Dermis blood vessel endothelial cell (primary cell): Measurements from ENCODE around the gene LIMA1. TPM values are rescaled to one million over a fixed set of nuclear protein-coding genes. Genes with fewer than 3 reads are reported as not detected.
"Not testable (repeated sequence)": the region's sequence is repeated elsewhere in the genome, so short reads cannot be mapped to it uniquely, and the experiment has no call there.

Experiments
- DNase-seq: peaks from one replicate; pipeline ENCODE4 v3.0.0; 2010
- total RNA-seq: library from RNA; depleted of rRNA; stranded (reverse); fragments of >200 nt; gene quantifications from 2 replicates; pipeline ENCODE4 v1.2.3, GENCODE V29; 2014

Gene LIMA1
- total RNA-seq, 1 donor from 2014 or later = 30.8 TPM

GRCh38 chr12:50185301-50185895 is 97.9 kb downstream of the LIMA1 start:
- DNase-seq = no peak

GRCh38 chr12:50184261-50184660 is 99.1 kb downstream of the LIMA1 start:
- no peak for DNase-seq

GRCh38 chr12:50182461-50182860 is 100.9 kb downstream of the LIMA1 start:
- DNase-seq = no peak

DNA sequence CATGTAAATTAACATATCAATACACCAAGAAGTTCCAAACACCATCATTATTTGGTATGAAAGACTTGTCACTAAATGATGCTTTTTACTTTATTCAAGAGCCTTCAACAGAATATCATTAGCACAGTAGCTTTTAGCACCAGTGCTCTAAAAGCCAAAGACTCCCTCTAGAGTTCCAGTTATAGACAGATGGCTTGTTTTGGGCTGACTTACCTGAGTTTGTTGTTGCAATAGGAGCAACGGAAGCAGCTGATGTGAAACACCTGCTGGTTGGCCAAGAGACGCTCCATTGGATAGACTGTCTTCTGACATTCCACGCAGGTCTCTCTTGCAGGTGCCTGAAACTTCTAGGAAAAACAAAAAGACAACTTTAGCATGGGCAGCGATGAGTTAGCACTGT is 101.6 kb downstream of the LIMA1 start:
- no peak for DNase-seq

GRCh38 chr12:50175716-50176026 is 107.6 kb downstream of the LIMA1 start:
- no peak for DNase-seq

DNA sequence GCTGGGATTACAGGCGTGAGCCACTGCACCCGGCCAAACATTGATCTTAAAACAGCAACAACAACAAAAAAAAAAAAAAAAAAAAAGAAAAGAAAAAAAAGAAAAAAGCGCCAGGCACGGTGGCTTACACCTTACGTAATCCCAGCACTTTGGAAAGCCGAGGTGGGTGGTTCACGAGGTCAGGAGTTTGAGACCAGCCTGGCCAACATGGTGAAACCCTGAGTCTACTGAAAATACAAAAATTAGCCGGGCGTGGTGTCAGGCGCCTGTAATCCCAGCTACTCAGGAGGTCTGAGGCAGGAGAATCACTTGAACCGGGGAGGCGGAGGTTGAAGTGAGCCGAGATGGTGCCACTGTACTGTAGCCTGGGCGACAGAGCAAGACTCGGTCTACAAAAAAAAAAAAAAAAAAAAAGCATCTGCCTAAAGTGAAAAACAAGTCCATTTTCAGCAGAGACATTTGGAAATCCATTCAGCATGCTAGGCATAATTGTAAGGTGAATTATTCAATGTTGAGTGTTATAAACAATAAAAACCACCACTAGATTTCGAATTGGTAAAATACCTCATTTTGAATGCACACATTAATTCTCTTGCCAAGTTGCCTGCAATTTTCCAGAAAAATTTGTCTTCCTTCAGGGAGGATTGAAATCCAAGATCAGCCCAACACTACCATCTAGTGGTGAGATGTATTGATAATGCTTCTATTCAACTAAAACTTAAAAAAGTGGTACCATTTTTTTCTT is 108.2 kb downstream of the LIMA1 start:
- DNase-seq = peak; percentile 89

GRCh38 chr12:50167049-50167828 is 116.1 kb downstream of the LIMA1 start, which contains the start of gene CERS5:
CERS5 (minus strand) TSS chr12:50167369; CDS start chr12:50167297, 72 bp downstream.
- DNase-seq = peak; percentile 97

DNA sequence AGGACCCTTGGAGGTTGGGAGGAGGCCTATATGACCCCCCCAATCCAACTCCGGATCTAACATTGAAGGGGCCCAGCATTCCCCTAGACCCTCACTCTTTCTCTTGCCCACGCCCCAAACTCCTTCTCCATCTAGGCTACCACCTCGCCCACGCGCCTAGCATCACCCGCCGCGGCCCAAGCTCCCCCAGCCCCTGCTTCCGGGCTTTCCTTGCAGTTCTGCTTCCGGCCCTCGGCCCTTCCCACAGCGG is 116.6 kb downstream of the LIMA1 start:
- DNase-seq = no peak

DNA sequence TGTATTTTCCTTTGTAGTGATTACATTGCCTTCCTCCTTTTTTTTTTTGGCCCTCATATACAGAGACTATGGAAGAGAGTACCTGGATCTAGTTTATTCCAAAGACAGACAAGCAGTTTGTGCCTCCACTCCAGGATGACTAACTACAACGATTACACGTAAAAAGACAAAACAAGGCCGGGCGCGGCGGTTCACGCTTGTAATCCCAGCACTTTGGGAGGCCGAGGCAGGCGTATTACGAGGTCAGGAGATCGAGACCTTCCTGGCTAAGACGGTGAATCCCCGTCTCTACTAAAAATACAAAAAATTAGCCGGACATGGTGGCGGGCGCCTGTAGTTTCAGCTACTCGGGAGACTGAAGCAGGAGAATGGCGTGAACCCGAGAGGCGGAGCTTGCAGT is 118.4 kb downstream of the LIMA1 start:
- DNase-seq = no peak

GRCh38 chr12:50162230-50162629 is 121.1 kb downstream of the LIMA1 start:
- no peak for DNase-seq

DNA sequence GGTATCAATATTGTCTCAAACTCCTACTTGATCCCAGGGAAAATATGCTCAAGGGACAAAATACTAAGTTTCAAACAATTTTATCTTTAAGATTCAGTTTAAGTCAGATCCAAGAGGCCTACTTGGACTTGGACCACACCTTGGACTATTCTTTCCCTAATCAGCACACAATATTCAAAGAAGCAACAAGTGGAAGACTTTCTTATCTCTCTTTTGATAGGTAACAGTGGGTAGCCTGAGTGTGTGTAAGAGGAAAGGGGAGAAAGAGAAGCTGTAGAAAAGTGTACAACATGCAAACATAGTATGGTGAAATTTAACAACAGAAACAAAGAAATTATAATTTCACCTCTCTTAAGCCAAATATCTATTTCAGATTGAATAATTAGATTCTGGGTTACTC is 122.7 kb downstream of the LIMA1 start:
- DNase-seq = no peak

DNA sequence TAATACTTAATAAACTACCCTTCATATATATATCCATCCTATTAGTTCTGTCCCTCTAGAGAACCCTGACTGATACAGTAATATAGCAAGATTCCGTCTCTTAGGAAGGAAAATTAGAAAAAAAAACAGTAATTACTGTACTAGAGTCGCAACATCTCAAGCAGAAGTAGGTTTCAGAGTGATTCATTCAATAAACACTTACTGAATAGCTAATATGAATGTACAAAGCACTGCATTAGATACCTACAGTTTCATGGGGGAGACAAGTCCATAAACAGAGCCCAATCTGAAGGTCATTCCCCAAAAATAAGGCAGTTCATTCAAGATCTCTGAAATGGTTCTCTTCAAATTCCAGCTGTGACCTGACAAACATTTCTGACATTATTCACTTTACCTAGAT is 126.1 kb downstream of the LIMA1 start:
- DNase-seq = no peak

GRCh38 chr12:50156641-50157040 is 126.7 kb downstream of the LIMA1 start:
- no peak for DNase-seq

- DNase-seq = not testable (repeated sequence)
These were observed 128.4 kb downstream of the LIMA1 start for GRCh38 chr12:50154947-50155346.

- DNase-seq = no peak
These were observed 132.2 kb downstream of the LIMA1 start for GRCh38 chr12:50151047-50151687.

- peak; percentile 35 for DNase-seq
These were observed 134.0 kb downstream of the LIMA1 start for GRCh38 chr12:50149311-50149710.

GRCh38 chr12:50148011-50148410 is 135.3 kb downstream of the LIMA1 start:
- not testable (repeated sequence) for DNase-seq

- no peak for DNase-seq
These were observed 136.0 kb downstream of the LIMA1 start for GRCh38 chr12:50147281-50147680.

- no peak for DNase-seq
These were observed 137.9 kb downstream of the LIMA1 start for GRCh38 chr12:50145439-50145838.

DNA sequence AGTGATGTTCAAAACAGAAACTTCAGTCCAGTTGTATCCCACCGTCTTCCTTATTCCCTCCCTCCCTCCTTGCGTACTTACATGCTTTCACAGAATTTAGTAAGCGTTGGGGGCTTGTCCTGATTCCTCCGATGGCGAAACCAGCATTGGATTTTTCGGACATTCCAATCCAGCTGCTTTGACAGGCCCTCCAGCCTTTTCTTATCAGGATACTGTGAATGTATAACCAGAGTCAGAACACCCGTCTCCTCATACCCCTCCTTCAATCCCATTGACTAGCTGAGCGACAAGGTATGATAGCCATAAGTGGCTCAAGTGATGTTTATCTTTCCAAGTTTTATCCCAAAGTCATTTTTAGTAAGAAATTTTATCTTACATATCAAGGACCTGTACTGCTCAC is 140.3 kb downstream of the LIMA1 start:
- DNase-seq = no peak

GRCh38 chr12:50132505-50133135 is 150.7 kb downstream of the LIMA1 start:
- DNase-seq = peak; percentile 80

DNA sequence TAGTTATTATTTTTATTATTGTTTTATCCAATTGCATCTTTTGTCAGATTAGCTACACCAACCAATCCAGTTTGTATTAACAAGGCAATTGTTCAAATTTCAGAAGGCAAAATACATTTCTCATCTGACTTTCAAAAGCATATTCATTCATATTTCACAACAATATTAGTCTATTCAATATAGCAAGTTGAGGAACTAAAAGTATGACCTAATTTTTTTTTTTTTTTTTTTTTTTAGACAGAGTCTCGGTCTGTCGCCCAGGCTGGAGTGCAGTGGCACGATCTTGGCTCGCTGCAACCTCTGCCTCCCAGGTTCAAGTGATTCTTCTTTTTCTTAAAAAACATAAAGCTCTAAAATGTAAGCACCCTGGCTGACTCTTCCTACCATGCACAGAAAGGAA is 154.0 kb downstream of the LIMA1 start:
- DNase-seq = no peak

GRCh38 chr12:50127546-50127945 is 155.8 kb downstream of the LIMA1 start:
- no peak for DNase-seq
